WTC11 (cell line): ENCODE data around the gene ACACA.

Source experiments
- CREB1 ChIP-seq: sonication (generic); formaldehyde crosslinking; IDR thresholded peaks from 2 replicates; pipeline ENCODE4 v1.8.0; 2023; ENCODE audit warnings: mild to moderate bottlenecking, missing genetic modification reagents
- ELF4 ChIP-seq: sonication (generic); formaldehyde crosslinking; IDR thresholded peaks from 2 replicates; pipeline ENCODE4 v1.8.1; 2022; ENCODE audit warnings: low read depth, mild to moderate bottlenecking, moderate library complexity, missing genetic modification reagents
- NFE2L1 ChIP-seq: sonication (generic); formaldehyde crosslinking; IDR thresholded peaks from 2 replicates; pipeline ENCODE4 v1.8.1; 2023; ENCODE audit warnings: missing genetic modification reagents
- NR3C1 ChIP-seq: sonication (generic); formaldehyde crosslinking; conservative IDR thresholded peaks from 2 replicates; pipeline ENCODE4 v1.8.1; 2023; ENCODE audit warnings: low read depth, mild to moderate bottlenecking, missing genetic modification reagents
- RELA ChIP-seq: sonication (generic); formaldehyde crosslinking; IDR thresholded peaks from 2 replicates; pipeline ENCODE4 v1.8.1; 2022; ENCODE audit warnings: missing genetic modification reagents, mild to moderate bottlenecking, borderline replicate concordance
- ZBTB21 ChIP-seq: sonication (generic); formaldehyde crosslinking; IDR thresholded peaks from 2 replicates; pipeline ENCODE4 v1.8.1; 2023; ENCODE audit warnings: mild to moderate bottlenecking, missing genetic modification reagents, borderline replicate concordance
- TF ChIP-seq, protein P1 (sequence below): fragments of 200-600 bp; IDR thresholded peaks from 2 replicates; pipeline ENCODE4 v1.8.0; 2022; ENCODE audit warnings: antibody characterized with exemption
- TF ChIP-seq, protein P2 (sequence below): sonication (generic); formaldehyde crosslinking; conservative IDR thresholded peaks from 2 replicates; pipeline ENCODE4 v1.8.1; 2022; ENCODE audit warnings: mild to moderate bottlenecking, missing genetic modification reagents
- TF ChIP-seq, protein P3 (sequence below): sonication (generic); formaldehyde crosslinking; IDR thresholded peaks from 2 replicates; pipeline ENCODE4 v1.8.1; 2022; ENCODE audit warnings: mild to moderate bottlenecking, missing genetic modification reagents, moderate library complexity, borderline replicate concordance
- TF ChIP-seq, protein P4 (sequence below): sonication (generic); formaldehyde crosslinking; IDR thresholded peaks from 2 replicates; pipeline ENCODE4 v1.8.0; 2023; ENCODE audit warnings: missing genetic modification reagents
- TF ChIP-seq, protein P5 (sequence below): fragments of 250-450 bp; sonication (Bioruptor Pico); IDR thresholded peaks from 2 replicates; pipeline ENCODE4 v1.9.0; 2021; ENCODE audit warnings: mild to moderate bottlenecking, borderline replicate concordance
- TF ChIP-seq, protein P6 (sequence below): sonication (generic); formaldehyde crosslinking; IDR thresholded peaks from 2 replicates; pipeline ENCODE4 v1.8.1; 2022; ENCODE audit warnings: low read depth, missing genetic modification reagents, borderline replicate concordance

DNA sequence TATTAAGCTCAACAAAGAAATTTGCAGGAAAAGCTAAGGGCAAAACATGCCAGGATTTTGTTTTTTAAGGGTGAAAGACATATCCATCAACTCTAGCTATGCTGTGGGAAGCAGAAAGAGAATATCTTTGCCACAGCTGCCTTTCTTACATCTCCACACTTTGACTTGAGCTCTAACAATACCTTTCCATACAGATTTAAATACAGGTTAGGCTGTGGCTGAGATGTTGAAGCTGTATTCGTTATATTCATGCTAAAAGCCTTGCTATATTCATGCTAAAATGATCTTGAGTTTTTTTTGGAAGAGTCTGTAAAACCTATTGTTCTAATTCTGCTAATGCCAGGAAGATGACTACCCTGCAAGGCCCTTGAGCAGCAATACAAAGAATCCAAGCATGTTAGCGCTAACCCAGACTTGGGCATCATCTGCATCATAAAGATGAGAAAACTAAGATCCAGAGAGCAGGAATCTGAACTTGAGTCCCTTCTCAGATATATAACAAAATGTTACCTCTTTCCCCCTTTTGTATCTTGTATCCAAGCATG lies 235.7 kb downstream of the ACACA start:
- TF ChIP-seq NR3C1 (CRISPR knock-in tag) (no peak), CREB1 (CRISPR knock-in tag) (no peak), ELF4 (CRISPR knock-in tag) (no peak), RELA (CRISPR knock-in tag) (no peak), ZBTB21 (CRISPR knock-in tag) (no peak), NFE2L1 (no peak)
- TF ChIP-seq, protein P1, sequence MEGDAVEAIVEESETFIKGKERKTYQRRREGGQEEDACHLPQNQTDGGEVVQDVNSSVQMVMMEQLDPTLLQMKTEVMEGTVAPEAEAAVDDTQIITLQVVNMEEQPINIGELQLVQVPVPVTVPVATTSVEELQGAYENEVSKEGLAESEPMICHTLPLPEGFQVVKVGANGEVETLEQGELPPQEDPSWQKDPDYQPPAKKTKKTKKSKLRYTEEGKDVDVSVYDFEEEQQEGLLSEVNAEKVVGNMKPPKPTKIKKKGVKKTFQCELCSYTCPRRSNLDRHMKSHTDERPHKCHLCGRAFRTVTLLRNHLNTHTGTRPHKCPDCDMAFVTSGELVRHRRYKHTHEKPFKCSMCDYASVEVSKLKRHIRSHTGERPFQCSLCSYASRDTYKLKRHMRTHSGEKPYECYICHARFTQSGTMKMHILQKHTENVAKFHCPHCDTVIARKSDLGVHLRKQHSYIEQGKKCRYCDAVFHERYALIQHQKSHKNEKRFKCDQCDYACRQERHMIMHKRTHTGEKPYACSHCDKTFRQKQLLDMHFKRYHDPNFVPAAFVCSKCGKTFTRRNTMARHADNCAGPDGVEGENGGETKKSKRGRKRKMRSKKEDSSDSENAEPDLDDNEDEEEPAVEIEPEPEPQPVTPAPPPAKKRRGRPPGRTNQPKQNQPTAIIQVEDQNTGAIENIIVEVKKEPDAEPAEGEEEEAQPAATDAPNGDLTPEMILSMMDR, result no peak
- TF ChIP-seq, protein P2, sequence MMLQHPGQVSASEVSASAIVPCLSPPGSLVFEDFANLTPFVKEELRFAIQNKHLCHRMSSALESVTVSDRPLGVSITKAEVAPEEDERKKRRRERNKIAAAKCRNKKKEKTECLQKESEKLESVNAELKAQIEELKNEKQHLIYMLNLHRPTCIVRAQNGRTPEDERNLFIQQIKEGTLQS (CRISPR knock-in tag), result no peak
- TF ChIP-seq, protein P3, sequence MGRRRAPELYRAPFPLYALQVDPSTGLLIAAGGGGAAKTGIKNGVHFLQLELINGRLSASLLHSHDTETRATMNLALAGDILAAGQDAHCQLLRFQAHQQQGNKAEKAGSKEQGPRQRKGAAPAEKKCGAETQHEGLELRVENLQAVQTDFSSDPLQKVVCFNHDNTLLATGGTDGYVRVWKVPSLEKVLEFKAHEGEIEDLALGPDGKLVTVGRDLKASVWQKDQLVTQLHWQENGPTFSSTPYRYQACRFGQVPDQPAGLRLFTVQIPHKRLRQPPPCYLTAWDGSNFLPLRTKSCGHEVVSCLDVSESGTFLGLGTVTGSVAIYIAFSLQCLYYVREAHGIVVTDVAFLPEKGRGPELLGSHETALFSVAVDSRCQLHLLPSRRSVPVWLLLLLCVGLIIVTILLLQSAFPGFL (CRISPR knock-in tag), result no peak
- TF ChIP-seq, protein P4, sequence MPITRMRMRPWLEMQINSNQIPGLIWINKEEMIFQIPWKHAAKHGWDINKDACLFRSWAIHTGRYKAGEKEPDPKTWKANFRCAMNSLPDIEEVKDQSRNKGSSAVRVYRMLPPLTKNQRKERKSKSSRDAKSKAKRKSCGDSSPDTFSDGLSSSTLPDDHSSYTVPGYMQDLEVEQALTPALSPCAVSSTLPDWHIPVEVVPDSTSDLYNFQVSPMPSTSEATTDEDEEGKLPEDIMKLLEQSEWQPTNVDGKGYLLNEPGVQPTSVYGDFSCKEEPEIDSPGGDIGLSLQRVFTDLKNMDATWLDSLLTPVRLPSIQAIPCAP (CRISPR knock-in tag), result no peak
- TF ChIP-seq, protein P5, sequence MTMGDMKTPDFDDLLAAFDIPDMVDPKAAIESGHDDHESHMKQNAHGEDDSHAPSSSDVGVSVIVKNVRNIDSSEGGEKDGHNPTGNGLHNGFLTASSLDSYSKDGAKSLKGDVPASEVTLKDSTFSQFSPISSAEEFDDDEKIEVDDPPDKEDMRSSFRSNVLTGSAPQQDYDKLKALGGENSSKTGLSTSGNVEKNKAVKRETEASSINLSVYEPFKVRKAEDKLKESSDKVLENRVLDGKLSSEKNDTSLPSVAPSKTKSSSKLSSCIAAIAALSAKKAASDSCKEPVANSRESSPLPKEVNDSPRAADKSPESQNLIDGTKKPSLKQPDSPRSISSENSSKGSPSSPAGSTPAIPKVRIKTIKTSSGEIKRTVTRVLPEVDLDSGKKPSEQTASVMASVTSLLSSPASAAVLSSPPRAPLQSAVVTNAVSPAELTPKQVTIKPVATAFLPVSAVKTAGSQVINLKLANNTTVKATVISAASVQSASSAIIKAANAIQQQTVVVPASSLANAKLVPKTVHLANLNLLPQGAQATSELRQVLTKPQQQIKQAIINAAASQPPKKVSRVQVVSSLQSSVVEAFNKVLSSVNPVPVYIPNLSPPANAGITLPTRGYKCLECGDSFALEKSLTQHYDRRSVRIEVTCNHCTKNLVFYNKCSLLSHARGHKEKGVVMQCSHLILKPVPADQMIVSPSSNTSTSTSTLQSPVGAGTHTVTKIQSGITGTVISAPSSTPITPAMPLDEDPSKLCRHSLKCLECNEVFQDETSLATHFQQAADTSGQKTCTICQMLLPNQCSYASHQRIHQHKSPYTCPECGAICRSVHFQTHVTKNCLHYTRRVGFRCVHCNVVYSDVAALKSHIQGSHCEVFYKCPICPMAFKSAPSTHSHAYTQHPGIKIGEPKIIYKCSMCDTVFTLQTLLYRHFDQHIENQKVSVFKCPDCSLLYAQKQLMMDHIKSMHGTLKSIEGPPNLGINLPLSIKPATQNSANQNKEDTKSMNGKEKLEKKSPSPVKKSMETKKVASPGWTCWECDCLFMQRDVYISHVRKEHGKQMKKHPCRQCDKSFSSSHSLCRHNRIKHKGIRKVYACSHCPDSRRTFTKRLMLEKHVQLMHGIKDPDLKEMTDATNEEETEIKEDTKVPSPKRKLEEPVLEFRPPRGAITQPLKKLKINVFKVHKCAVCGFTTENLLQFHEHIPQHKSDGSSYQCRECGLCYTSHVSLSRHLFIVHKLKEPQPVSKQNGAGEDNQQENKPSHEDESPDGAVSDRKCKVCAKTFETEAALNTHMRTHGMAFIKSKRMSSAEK, result no peak
- TF ChIP-seq, protein P6, sequence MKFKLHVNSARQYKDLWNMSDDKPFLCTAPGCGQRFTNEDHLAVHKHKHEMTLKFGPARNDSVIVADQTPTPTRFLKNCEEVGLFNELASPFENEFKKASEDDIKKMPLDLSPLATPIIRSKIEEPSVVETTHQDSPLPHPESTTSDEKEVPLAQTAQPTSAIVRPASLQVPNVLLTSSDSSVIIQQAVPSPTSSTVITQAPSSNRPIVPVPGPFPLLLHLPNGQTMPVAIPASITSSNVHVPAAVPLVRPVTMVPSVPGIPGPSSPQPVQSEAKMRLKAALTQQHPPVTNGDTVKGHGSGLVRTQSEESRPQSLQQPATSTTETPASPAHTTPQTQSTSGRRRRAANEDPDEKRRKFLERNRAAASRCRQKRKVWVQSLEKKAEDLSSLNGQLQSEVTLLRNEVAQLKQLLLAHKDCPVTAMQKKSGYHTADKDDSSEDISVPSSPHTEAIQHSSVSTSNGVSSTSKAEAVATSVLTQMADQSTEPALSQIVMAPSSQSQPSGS (CRISPR knock-in tag), result no peak
